Measurements from ENCODE around the gene PYDC1. TPM values are rescaled to one million over a fixed set of nuclear protein-coding genes. Genes with fewer than 3 reads are reported as not detected.

Gene PYDC1
- total RNA-seq, 1 experiment from 2014 or later, result not detected

GRCh38 chr16:31214708-31215286 lies 2.1 kb downstream of the PYDC1 start:
- Mint-ChIP-seq H3K36me3 (ENCODE audit: insufficient read depth, unreplicated experiment) (peaks cover 5% of the 10 kb centered on the region), H3K4me1 (ENCODE audit: low read depth, unreplicated experiment) (peaks cover 9% of the 10 kb centered on the region), H3K4me3 (ENCODE audit: low read depth, unreplicated experiment) (peak overlapping the region; percentile 68), H3K27me3 (ENCODE audit: unreplicated experiment) (peaks cover 87% of the 10 kb centered on the region), H3K27ac (ENCODE audit: unreplicated experiment) (no peak overlapping the region), H3K9me3 (ENCODE audit: low read depth, unreplicated experiment) (no peaks in the 10 kb centered on the region)
- no peak for TF ChIP-seq CTCF (IDR thresholded peaks at IDR 0.05; ENCODE audit: unreplicated experiment)
- DNase-seq, result no peak
- BruUV-seq (replicated peaks), result no TSS peak
- intact Hi-C loops (cut with micrococcal nuclease; ENCODE audit: unreplicated experiment), result loop anchor here (5.0 kb wide), 1 partner anchor 53 kb away; no protein-coding TSS in a partner anchor
- CTCF ChIA-PET, result no interaction called here

GRCh38 chr16:31213877-31214707 lies 2.8 kb downstream of the PYDC1 start, which contains the start of gene TRIM72:
Gene TRIM72, plus strand, starts transcription at chr16:31214119. Its CDS starts 620 bp downstream, at chr16:31214739.
- peak within 1 kb of the TSS; percentile 68 for H3K4me3 Mint-ChIP-seq (ENCODE audit: low read depth, unreplicated experiment)
- no peaks in the 10 kb centered on the region for H3K9me3 Mint-ChIP-seq (ENCODE audit: low read depth, unreplicated experiment)
- no peak for TF ChIP-seq CTCF (IDR thresholded peaks at IDR 0.05; ENCODE audit: unreplicated experiment)
- H3K27me3 Mint-ChIP-seq (ENCODE audit: unreplicated experiment), result peaks cover 81% of the 10 kb centered on the region
- peaks cover 5% of the 10 kb centered on the region for H3K36me3 Mint-ChIP-seq (ENCODE audit: insufficient read depth, unreplicated experiment)
- intact Hi-C loops (cut with micrococcal nuclease; ENCODE audit: unreplicated experiment), result no loop called here
- H3K27ac Mint-ChIP-seq (ENCODE audit: unreplicated experiment), result no peak within 1 kb of the TSS
- peaks cover 9% of the 10 kb centered on the region for H3K4me1 Mint-ChIP-seq (ENCODE audit: low read depth, unreplicated experiment)
- no peak for DNase-seq
- CTCF ChIA-PET, result interaction anchor here (0.6 kb wide), 1 partner anchor 19 kb away, joined by 11 read pairs; no protein-coding TSS in a partner anchor
- no TSS peak for BruUV-seq (replicated peaks)

GRCh38 chr16:31213342-31213741 lies 3.6 kb downstream of the PYDC1 start:
- H3K9me3 Mint-ChIP-seq (ENCODE audit: low read depth, unreplicated experiment), result no peaks in the 10 kb centered on the region
- DNase-seq, result no peak
- CTCF ChIA-PET, result interaction anchor here (0.6 kb wide), 1 partner anchor 19 kb away, joined by 11 read pairs; no protein-coding TSS in a partner anchor
- intact Hi-C loops (cut with micrococcal nuclease; ENCODE audit: unreplicated experiment), result no loop called here
- BruUV-seq (replicated peaks), result no TSS peak
- peaks cover 73% of the 10 kb centered on the region for H3K27me3 Mint-ChIP-seq (ENCODE audit: unreplicated experiment)
- TF ChIP-seq CTCF (IDR thresholded peaks at IDR 0.05; ENCODE audit: unreplicated experiment), result no peak
- peaks cover 9% of the 10 kb centered on the region for H3K4me1 Mint-ChIP-seq (ENCODE audit: low read depth, unreplicated experiment)
- no peak overlapping the region for H3K4me3 Mint-ChIP-seq (ENCODE audit: low read depth, unreplicated experiment)
- H3K27ac Mint-ChIP-seq (ENCODE audit: unreplicated experiment), result no peak overlapping the region
- peaks cover 5% of the 10 kb centered on the region for H3K36me3 Mint-ChIP-seq (ENCODE audit: insufficient read depth, unreplicated experiment)

- TF ChIP-seq CTCF (IDR thresholded peaks at IDR 0.05; ENCODE audit: unreplicated experiment), result no peak
- no peak overlapping the region for H3K4me3 Mint-ChIP-seq (ENCODE audit: low read depth, unreplicated experiment)
- intact Hi-C loops (cut with micrococcal nuclease; ENCODE audit: unreplicated experiment), result no loop called here
- no peak overlapping the region for H3K27ac Mint-ChIP-seq (ENCODE audit: unreplicated experiment)
- H3K36me3 Mint-ChIP-seq (ENCODE audit: insufficient read depth, unreplicated experiment), result peaks cover 18% of the 10 kb centered on the region
- CTCF ChIA-PET, result interaction anchor here (0.9 kb wide), 1 partner anchor 245 kb away, joined by 3 read pairs; no protein-coding TSS in a partner anchor
- peaks cover 48% of the 10 kb centered on the region for H3K27me3 Mint-ChIP-seq (ENCODE audit: unreplicated experiment)
- no peaks in the 10 kb centered on the region for H3K9me3 Mint-ChIP-seq (ENCODE audit: low read depth, unreplicated experiment)
- H3K4me1 Mint-ChIP-seq (ENCODE audit: low read depth, unreplicated experiment), result peaks cover 2% of the 10 kb centered on the region
- BruUV-seq (replicated peaks), result no TSS peak
- DNase-seq, result no peak
These were observed 10.2 kb downstream of the PYDC1 start for GRCh38 chr16:31206776-31207175.
